ENCODE measurements around the gene VSIG10L2.
"Not testable (repeated sequence)": the region's sequence is repeated elsewhere in the genome, so short reads cannot be mapped to it uniquely, and the experiment has no call there.

Gene VSIG10L2

DNA sequence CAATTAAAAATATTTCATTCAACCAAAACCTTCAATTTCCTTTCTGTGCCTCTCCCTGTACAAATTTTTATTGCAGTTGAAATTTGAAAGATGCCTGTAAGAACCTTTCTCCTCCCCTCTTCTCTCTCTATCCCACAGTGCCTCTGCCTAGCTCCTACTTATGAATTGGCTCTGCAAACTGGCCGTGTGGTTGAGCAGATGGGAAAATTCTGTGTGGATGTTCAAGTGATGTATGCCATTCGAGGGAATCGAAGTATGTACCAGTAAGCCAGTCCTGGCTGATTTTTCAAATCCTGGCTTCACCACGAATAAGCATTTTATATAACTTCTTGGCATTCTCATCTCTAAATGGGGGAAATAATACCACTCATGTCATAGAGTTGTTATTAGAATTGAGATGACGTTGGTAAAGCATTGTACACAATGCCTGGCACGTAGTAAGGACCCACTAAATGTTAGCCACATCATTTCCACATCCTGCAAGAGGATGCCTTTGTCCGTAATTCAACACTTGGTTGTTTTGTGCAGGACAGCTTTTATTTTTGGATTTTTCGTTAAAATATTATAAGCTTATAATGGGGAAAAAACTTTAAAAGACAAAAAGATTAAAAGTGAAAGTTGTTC, 35.5 kb upstream of the VSIG10L2 start:
- DNase-seq (ENCODE audit: low spot score), result no peak
- H3K27ac ChIP-seq, result no peak overlapping the region
- TF ChIP-seq, protein P1, sequence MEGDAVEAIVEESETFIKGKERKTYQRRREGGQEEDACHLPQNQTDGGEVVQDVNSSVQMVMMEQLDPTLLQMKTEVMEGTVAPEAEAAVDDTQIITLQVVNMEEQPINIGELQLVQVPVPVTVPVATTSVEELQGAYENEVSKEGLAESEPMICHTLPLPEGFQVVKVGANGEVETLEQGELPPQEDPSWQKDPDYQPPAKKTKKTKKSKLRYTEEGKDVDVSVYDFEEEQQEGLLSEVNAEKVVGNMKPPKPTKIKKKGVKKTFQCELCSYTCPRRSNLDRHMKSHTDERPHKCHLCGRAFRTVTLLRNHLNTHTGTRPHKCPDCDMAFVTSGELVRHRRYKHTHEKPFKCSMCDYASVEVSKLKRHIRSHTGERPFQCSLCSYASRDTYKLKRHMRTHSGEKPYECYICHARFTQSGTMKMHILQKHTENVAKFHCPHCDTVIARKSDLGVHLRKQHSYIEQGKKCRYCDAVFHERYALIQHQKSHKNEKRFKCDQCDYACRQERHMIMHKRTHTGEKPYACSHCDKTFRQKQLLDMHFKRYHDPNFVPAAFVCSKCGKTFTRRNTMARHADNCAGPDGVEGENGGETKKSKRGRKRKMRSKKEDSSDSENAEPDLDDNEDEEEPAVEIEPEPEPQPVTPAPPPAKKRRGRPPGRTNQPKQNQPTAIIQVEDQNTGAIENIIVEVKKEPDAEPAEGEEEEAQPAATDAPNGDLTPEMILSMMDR (IDR thresholded peaks at IDR 0.05), result no peak
- no peak overlapping the region for H3K4me3 ChIP-seq

DNA sequence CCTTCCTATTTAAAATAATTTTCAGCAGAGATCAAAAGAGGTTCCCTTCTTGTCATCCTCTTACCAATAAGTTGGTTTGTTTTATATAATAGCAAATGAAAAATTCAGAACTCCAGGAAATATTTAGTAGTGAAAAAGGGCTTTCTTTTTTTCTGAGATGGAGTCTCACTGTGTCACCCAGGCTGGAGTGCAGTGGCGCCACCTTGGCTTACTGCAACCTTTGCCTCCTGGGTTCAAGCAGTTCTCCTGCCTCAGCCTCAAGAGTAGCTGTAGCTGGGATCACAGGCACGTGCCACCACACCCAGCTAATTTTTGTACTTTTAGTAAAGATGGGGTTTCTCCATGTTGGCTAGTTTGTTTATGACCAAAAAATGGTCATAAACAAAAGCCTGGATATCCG, 31.2 kb upstream of the VSIG10L2 start:
- not testable (repeated sequence) for H3K4me3 ChIP-seq; H3K27ac ChIP-seq; DNase-seq (ENCODE audit: low spot score)

DNA sequence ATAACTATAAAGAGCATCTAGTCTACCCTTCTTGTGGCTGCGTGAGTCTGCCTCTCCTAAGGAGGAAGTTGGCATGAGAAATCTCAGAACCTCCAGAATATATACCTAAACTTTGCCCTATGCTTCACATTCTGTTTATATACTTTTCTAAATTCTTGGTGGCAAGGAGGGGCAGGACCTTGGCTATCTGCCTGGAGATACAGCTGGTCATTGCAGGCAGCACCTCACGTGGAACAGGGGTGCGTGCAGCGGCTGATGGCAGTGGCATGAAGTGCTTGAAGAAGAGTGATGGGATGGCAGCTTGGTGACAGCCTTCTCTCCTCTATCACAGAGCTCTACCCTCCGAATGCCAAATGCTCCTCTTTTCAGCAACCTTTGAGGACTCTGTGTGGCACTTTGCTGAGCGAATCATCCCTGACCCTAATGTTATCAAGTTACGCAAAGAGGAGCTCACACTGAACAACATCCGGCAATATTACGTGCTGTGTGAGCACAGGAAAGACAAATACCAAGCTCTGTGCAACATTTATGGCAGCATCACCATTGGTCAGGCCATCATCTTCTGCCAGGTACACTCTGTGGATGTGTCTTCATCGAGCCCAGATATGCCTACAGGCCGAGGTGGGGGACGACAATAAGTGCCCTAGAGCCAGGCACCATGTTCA, 29.0 kb upstream of the VSIG10L2 start:
- no peak overlapping the region for H3K4me3 ChIP-seq
- no peak for DNase-seq (ENCODE audit: low spot score)
- TF ChIP-seq, protein P1 (IDR thresholded peaks at IDR 0.05), result no peak
- H3K27ac ChIP-seq, result no peak overlapping the region

DNA sequence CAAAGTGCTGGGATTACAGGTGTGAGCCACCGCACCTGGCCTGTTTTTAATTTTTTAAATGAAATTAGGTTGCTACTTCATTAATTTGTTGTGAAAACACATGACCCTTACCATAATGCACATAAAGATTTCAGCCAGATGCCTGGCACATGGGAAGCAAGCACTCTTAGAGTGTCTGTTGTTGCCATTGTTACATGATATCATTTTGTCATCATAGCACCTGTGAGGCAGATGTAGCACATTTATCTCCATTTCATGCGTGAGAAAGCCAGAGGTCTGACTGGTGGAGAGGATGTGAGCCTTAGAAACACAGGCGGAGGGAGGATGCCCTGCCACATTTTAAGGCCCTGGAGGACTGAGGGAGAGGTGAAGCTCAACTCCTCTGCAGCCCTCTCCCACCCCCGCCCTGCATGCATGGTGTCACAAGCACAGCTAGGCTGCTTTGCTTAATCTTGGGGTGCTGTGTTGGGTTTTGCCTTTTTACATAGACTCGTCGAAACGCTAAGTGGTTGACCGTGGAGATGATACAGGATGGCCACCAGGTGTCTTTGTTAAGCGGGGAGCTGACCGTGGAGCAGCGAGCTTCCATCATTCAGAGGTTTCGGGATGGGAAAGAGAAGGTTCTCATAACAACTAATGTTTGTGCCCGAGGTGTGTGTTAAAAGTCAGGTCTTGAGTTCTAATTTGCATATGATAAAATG, 27.6 kb upstream of the VSIG10L2 start:
- Histone ChIP-seq H3K27ac (no peak overlapping the region), H3K4me3 (no peak overlapping the region)
- no peak for DNase-seq (ENCODE audit: low spot score)
- TF ChIP-seq, protein P1 (IDR thresholded peaks at IDR 0.05), result no peak

DNA sequence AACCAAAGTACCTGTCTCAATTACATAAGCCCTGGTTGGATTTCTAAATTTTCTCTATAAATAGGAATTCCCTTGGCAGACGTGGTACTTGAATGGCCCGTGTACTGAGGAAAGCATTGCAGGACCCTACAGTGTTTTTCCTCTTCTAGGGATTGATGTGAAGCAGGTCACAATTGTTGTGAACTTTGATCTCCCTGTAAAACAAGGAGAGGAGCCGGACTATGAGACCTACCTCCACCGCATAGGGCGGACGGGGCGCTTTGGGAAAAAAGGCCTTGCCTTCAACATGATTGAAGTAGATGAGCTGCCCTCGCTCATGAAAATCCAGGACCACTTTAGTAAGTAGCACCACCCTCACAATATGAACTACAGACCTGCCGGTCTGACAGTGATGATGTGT, 24.8 kb upstream of the VSIG10L2 start:
- Histone ChIP-seq H3K27ac (no peak overlapping the region), H3K4me3 (no peak overlapping the region)
- DNase-seq (ENCODE audit: low spot score), result no peak
- TF ChIP-seq, protein P1 (IDR thresholded peaks at IDR 0.05), result no peak

DNA sequence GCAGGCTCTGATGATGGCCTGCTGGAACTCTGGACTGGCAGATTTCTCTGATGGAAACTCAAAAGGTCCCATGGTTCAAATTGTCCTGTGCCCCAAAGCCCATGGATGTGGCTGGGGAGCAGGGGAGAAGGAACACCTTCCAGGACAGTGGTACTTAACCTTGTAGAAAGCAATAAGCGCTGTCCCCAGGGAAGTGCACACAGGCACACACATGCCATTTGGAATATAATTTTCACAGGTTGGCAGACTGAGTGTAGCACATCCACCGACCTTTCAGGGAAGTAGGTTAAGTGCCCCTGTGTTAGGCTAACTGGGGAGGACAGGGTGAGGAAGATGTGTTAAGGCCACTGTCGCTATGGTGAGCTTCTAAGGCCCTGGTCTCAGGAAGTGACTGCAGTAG, 23.7 kb upstream of the VSIG10L2 start:
- no peak overlapping the region for H3K4me3 ChIP-seq
- no peak for DNase-seq (ENCODE audit: low spot score)
- no peak overlapping the region for H3K27ac ChIP-seq
- TF ChIP-seq, protein P1 (IDR thresholded peaks at IDR 0.05), result no peak

DNA sequence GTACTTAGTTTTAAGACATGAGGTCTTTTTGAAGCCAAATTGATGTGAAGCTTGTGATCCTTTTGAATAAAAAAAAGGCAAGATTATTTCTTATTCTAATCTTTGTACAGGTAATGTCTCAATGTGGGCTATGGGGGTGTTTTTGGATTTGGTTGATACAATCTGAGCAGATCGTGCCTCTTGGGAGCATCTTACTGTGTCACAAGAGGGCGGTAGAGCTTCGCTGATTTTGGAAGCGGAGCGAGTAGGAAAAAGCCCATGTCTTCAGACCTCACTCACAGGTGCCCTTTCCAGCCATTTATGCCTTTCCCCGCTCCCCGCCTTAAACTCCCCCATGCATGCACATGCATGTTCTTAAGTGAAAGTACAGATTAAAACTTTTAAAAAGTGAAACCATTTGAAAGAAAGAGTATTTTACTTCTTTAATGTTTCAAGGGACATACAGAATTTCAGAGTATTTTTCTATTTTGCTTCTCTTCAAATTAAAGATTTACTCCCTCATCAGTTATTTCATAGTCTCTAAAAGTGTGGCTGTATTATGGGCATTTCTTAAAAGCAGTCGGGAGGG, 22.7 kb upstream of the VSIG10L2 start:
- DNase-seq (ENCODE audit: low spot score), result no peak
- TF ChIP-seq, protein P1 (IDR thresholded peaks at IDR 0.05), result peak; percentile 49
- Histone ChIP-seq H3K4me3 (no peak overlapping the region), H3K27ac (no peak overlapping the region)

All from coronary artery (tissue), 2 donors.